Measurements from ENCODE around the gene DAW1. TPM values are rescaled to one million over a fixed set of nuclear protein-coding genes. Genes with fewer than 3 reads are reported as not detected.

The DAW1 gene
- total RNA-seq, 1 experiment from 2014 or later: 1.5 TPM

- CTCF ChIA-PET: no interaction called here
- intact Hi-C loops (cut with micrococcal nuclease): no loop called here
- ATAC-seq: no peak
- Histone ChIP-seq H3K9me2 (replicated peaks; ENCODE audit: low read length) (no peaks in the 10 kb centered on the region), H4K20me1 (ENCODE audit: low read length) (no peaks in the 10 kb centered on the region), H3K27me3 (ENCODE audit: low read length) (no peaks in the 10 kb centered on the region), H3K79me2 (ENCODE audit: low read length) (no peaks in the 10 kb centered on the region), H3K4me1 (ENCODE audit: insufficient read depth, low read length) (peaks cover 45% of the 10 kb centered on the region), H3K4me3 (ENCODE audit: low read length) (no peak overlapping the region), H3F3A (ENCODE audit: low read length, unreplicated experiment) (peaks cover 6% of the 10 kb centered on the region), H3K9ac (ENCODE audit: low read length) (no peak overlapping the region), H2AFZ (ENCODE audit: low read length) (no peak overlapping the region), H3K36me3 (ENCODE audit: low read depth, low read length) (no peaks in the 10 kb centered on the region), H3K9me3 (ENCODE audit: low read length) (no peaks in the 10 kb centered on the region), H3K4me2 (ENCODE audit: low read length) (no peak overlapping the region), H3K27ac (ENCODE audit: low read length) (no peak overlapping the region)
- POLR2A ChIA-PET (ENCODE audit: unreplicated experiment): no interaction called here
- DNase-seq: no peak
- no TSS peak for BruUV-seq (replicated peaks)
- TF ChIP-seq CTCF (conservative IDR thresholded peaks at IDR 0.05; ENCODE audit: low read depth, low read length) (no peak), EZH2 (IDR thresholded peaks at IDR 0.05; ENCODE audit: low read length, unreplicated experiment) (no peak), EZH2phosphoT487 (IDR thresholded peaks at IDR 0.05; ENCODE audit: borderline replicate concordance, low read length) (no peak)
Measured at GRCh38 chr2:227867386-227867785, 4.0 kb upstream of the DAW1 start.

- ChIA-PET CTCF (no interaction called here), POLR2A (ENCODE audit: unreplicated experiment) (no interaction called here)
- Histone ChIP-seq H3K9me3 (ENCODE audit: low read length) (no peaks in the 10 kb centered on the region), H3K4me2 (ENCODE audit: low read length) (peak overlapping the region; percentile 57), H2AFZ (ENCODE audit: low read length) (peak overlapping the region; percentile 79), H3K4me1 (ENCODE audit: insufficient read depth, low read length) (peaks cover 34% of the 10 kb centered on the region), H3K27me3 (ENCODE audit: low read length) (no peaks in the 10 kb centered on the region), H3K9ac (ENCODE audit: low read length) (peak overlapping the region; percentile 24; the same call in 1 of the 2 replicates), H3K9me2 (replicated peaks; ENCODE audit: low read length) (no peaks in the 10 kb centered on the region), H3F3A (ENCODE audit: low read length, unreplicated experiment) (no peaks in the 10 kb centered on the region), H3K4me3 (ENCODE audit: low read length) (peak overlapping the region; percentile 17; the same call in 1 of the 2 replicates), H3K79me2 (ENCODE audit: low read length) (no peaks in the 10 kb centered on the region), H3K27ac (ENCODE audit: low read length) (peak overlapping the region; percentile 86), H4K20me1 (ENCODE audit: low read length) (no peaks in the 10 kb centered on the region), H3K36me3 (ENCODE audit: low read depth, low read length) (no peaks in the 10 kb centered on the region)
- TF ChIP-seq EZH2phosphoT487 (IDR thresholded peaks at IDR 0.05; ENCODE audit: borderline replicate concordance, low read length) (no peak), EZH2 (IDR thresholded peaks at IDR 0.05; ENCODE audit: low read length, unreplicated experiment) (no peak), CTCF (conservative IDR thresholded peaks at IDR 0.05; ENCODE audit: low read depth, low read length) (no peak)
- intact Hi-C loops (cut with micrococcal nuclease): loop anchor here (10.0 kb wide), 2 partner anchors 396 to 466 kb away; partner anchors contain the start of gene AGFG1
- ATAC-seq (peak; percentile 93), DNase-seq (peak; percentile 95)
- BruUV-seq (replicated peaks): TSS peak; percentile 86
Measured at GRCh38 chr2:227870710-227871374, 589 bp upstream of the DAW1 start.

GRCh38 chr2:227872676-227873075 is 1.2 kb downstream of the DAW1 start:
- Histone ChIP-seq H3K36me3 (ENCODE audit: low read depth, low read length) (no peaks in the 10 kb centered on the region), H3K4me3 (ENCODE audit: low read length) (no peak overlapping the region), H3K4me1 (ENCODE audit: insufficient read depth, low read length) (peaks cover 52% of the 10 kb centered on the region), H3K9me2 (replicated peaks; ENCODE audit: low read length) (no peaks in the 10 kb centered on the region), H3K9me3 (ENCODE audit: low read length) (no peaks in the 10 kb centered on the region), H3K79me2 (ENCODE audit: low read length) (no peaks in the 10 kb centered on the region), H4K20me1 (ENCODE audit: low read length) (no peaks in the 10 kb centered on the region), H2AFZ (ENCODE audit: low read length) (no peak overlapping the region), H3K4me2 (ENCODE audit: low read length) (no peak overlapping the region), H3K9ac (ENCODE audit: low read length) (no peak overlapping the region), H3F3A (ENCODE audit: low read length, unreplicated experiment) (no peaks in the 10 kb centered on the region), H3K27ac (ENCODE audit: low read length) (no peak overlapping the region), H3K27me3 (ENCODE audit: low read length) (no peaks in the 10 kb centered on the region)
- BruUV-seq (replicated peaks): no TSS peak
- TF ChIP-seq EZH2 (IDR thresholded peaks at IDR 0.05; ENCODE audit: low read length, unreplicated experiment) (no peak), EZH2phosphoT487 (IDR thresholded peaks at IDR 0.05; ENCODE audit: borderline replicate concordance, low read length) (no peak), CTCF (conservative IDR thresholded peaks at IDR 0.05; ENCODE audit: low read depth, low read length) (no peak)
- ATAC-seq (no peak), DNase-seq (no peak)
- ChIA-PET POLR2A (ENCODE audit: unreplicated experiment) (no interaction called here), CTCF (no interaction called here)
- intact Hi-C loops (cut with micrococcal nuclease): loop anchor here (10.0 kb wide), 2 partner anchors 398 to 468 kb away; partner anchors contain the start of gene AGFG1

Measured in PC-3 (cell line).